ENCODE data around the gene SCRN1.
A peak's percentile ranks its signal among the peaks of the same experiment; 100 is the strongest.

Gene SCRN1

DNA sequence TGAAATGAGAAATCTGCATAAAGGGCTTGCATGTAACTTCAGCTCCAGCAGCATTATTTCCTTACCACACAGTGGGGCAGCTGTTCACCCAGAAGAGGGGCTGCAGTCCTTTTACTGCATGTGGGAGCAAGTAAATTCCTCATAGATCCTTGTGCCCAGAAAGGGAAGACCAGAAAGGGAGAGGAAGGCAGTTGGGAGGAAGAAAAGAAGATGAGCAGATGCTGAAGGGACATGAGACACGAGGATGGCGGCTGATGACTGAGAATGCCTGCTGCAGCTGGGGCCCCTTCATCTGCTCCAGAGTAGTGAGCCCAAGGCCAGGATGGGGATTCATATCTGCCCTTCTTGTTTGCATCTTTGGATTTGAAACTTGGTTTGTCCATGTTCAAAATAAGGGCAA, 102.8 kb downstream of the SCRN1 start:
- DNase-seq = no peak

DNA sequence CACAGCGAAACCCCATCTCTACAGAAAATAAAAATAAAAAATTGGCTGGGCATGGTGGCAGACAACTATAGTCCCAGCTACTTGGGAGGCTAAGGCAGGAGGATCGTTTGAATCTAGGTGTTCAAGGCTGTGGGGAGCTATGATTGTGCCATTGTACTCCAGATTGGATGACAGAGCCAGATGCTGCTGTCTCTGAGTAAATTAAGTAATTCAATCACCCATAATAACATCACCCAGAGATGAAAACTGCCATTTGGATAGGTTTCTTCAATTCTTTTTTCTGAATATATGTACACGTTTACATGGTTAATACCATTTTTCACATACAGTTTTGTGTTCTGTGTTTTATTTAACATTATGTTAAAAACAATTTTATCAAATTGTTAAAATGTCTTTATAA, 104.0 kb downstream of the SCRN1 start:
- DNase-seq = no peak

- DNase-seq = no peak
Measured at GRCh38 chr7:29884399-29885272, 105.0 kb downstream of the SCRN1 start.

DNA sequence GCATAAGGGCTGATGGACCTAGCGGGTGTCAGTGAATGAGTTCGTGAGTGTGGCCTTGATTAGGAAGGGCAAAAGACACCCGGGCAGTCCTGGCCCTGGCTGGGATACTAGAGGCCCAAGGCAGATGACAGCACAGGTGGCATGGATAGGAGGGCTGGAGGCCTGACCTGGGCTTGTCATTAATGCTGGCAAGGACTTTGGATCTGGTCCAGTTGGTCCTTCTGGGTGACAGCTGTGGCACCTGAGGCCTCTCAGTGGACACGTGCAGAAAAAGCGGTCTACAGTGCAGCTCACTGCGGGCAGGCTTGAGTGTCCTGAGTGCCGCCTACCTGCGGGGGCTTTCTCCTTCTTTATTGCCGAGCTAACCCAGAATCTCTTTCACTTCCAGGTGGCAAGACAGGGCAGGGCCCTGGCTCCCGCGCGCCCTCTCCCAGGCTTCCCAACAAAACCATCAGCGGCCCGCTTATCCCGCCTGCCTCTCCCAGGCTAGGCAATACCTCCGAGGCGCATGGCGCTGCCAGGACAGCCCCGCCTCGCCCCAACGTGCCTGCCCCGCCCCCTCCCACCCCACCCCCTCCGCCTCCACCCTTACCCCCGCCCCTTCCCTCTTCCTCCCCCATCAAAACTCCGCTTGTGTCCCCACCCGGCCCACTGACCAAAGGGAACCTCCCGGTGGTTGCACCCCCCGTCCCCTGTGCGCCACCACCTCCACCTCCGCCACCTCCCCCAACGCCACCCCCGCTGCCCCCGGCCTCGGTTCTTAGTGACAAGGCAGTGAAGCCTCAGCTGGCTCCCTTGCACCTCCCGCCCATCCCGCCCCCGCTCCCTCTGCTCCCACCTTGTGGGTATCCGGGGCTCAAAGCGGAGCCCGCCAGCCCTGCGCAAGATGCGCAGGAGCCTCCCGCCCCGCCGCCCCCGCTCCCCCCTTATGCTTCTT, 105.9 kb downstream of the SCRN1 start:
- no peak for DNase-seq

DNA sequence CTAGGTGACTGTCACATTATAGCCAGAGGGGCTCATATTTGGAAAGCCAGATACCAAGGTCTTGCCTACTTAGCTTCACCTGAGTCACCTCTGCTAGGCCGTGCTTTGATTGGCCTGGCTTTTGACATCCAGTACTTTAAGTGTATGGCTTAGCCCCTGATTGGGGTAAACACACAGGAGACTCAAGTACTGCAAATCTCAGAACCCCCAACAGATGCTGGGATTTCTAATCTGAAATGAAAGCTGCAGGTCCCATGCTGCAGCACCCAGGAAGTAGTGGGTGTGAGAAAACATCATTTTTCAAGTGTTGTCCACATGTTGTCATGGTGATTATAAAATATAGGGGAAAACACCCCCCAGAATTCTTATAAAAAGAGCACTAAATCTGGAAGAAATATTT, 107.1 kb downstream of the SCRN1 start:
- no peak for DNase-seq

DNA sequence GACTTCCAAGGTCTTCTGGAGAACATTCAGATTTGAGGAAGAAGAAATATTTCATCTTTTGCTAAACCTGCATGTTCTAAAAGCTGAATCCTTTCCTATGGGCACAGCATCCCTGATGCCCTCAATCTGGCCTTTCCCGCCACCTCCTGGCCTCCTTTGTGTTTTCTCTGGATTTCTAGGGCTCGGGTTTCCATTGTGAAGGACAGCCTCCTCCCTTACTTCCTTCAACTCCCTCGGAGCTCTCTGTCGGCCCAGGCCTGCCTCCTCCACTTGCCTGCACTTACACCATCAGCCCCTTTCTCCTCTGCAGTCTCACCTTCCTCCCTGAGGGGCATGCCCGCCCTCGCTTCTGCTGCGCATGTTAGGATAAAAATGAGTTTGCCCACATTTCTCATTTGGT, 107.9 kb downstream of the SCRN1 start:
- DNase-seq = no peak

- DNase-seq = peak in 1 of 2 donors; percentile 24
Measured at GRCh38 chr7:29879609-29880008, 110.0 kb downstream of the SCRN1 start.

DNA sequence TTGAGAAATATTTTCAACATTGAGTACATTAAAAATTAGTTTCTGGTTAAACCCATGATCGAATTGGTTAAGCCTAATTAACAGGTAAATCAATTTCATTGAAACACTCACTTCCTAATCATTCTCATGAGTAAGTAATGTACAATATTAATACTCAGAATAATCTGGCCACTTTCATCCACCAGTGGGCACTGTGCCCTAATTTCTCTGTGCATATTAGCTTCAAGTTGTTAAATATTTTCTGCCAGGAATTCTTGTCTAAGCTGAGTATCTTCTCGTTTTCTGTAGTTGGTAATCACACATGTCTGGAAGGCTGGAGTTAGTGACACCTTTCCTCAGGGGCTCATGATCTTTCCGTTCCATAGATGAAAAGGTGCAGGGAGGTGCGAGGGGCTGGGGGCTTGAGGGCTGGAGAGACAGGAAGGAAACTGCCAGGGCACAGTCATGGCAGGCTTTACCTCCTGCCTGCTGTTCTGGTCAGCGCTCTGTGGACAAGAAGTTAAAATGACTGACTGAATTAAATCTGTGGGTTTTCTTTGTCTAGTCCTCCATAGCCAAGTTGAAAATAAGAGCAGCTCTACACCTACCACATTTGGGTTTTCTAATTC, 111.4 kb downstream of the SCRN1 start:
- peak; percentile 37 to 81 for DNase-seq

- DNase-seq = no peak
Measured at GRCh38 chr7:29877196-29877595, 112.4 kb downstream of the SCRN1 start.

DNA sequence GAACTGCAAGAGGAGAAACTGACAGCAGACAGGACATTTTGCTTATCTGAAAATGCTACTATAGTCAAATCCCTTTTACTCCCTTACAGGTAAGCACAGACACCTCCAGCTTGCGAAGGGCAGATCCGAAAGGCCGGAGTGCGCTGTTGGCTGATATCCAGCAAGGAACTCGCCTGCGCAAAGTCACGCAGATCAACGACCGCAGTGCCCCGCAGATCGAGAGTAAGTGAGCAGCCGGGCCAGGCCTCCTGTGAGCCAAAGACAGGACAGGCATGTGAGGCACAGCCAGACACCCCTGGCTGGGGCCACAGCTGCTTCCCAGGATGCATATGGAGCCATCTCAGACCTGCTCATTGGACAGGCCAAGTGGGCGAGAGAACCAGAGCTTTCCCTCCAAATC, 113.9 kb downstream of the SCRN1 start:
- no peak for DNase-seq

DNA sequence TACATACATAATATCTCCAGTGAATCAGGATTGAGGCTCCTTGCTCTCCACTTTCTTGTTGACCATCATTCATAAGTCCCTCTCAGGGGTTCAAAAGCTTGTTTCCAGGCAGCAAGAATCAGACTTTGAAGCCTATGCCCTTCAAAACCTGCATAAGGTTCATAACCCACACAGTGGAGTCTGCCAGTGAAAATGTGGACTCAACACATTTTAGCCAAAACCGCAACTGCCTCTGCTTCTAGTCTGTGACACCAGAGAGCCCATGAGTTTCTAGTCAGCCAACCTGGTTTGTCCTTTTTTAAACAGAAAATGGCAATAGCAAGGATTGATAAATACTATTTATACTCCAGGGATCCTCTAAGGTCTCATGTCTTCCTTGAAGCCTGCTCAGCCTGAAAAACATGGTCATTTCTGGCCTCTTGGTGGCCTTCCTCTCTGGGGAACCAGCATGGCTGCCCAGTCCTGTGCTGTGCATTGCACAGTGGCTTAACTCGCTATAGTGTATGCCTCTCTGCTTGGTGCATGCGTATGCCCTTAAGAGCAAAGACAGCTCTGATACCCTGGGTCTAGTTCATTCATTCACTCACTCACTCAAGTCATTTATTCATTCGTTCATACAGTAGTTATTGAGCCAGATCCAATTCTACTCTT, 115.8 kb downstream of the SCRN1 start:
- DNase-seq = no peak

GRCh38 chr7:29871787-29872398, 117.7 kb downstream of the SCRN1 start:
- no peak for DNase-seq
